Measurements from ENCODE around the gene KANK2.

The KANK2 gene

GRCh38 chr19:11225815-11226214 lies 28.5 kb upstream of the KANK2 start:
- no peak for DNase-seq (ENCODE audit: low read depth)

DNA sequence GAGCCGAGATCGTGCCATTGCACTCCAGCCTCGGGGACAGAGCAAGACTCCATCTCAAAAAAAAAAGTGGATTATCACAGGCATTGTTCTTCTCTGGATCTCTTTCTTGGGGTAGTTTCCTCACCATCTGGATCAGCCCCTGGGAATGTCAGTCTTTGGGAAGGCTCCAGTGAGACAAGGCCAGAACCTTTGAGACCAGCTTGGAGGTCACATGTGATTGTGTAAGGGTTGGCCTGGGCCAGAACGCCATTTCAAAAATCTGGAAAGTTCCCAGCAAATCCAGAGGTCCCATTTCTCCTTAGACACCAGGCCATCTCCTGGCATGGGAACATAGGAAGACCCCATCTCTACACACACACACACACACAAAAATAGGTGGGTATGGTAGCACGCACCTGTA lies 27.8 kb upstream of the KANK2 start:
- no peak for DNase-seq (ENCODE audit: low read depth)

GRCh38 chr19:11224429-11224828 lies 27.1 kb upstream of the KANK2 start:
- no peak for DNase-seq (ENCODE audit: low read depth)

DNA sequence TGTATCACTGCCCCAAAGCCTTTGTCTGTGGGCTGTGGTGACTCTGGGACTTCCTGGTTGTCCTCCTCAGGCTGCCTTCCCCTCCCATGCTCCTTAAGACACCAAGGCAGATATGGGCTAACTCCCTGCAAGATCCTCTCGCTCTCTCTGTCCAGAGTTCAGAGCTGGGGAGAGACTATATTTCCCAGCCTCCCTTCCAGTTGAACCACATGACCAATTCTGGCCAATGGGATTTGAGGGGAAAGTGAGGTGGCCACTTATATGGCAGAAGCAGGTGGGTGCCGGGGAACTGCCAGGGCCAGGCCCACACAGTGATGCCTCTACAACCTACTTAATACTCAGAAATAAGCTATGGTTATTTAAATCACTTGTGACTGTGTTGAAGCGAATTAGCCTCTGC lies 25.9 kb upstream of the KANK2 start:
- no peak for DNase-seq (ENCODE audit: low read depth)

DNA sequence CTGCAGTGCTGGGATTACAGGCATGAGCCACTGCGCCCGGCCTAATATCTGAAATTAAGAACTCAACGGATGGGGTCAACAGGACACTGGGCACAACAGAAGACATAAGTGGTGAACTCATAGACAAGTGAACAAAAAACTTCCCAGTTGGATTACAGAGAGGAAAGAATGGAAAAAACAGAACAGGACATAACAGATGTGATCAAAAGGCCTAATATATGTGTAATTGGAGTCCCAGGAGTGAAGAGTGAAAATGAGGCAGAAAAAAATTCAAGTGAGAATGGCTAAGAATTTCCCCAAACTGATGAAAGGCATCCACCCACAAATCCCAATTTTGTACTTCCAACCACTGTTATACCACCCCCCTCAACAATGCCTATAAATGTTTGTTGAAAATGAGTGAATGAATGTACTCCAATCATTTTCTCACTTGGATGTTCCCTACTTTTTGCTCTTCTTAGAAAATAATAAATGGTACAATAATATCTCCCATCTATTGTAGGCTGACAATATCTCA lies 23.8 kb upstream of the KANK2 start:
- DNase-seq (ENCODE audit: low read depth), result no peak

DNA sequence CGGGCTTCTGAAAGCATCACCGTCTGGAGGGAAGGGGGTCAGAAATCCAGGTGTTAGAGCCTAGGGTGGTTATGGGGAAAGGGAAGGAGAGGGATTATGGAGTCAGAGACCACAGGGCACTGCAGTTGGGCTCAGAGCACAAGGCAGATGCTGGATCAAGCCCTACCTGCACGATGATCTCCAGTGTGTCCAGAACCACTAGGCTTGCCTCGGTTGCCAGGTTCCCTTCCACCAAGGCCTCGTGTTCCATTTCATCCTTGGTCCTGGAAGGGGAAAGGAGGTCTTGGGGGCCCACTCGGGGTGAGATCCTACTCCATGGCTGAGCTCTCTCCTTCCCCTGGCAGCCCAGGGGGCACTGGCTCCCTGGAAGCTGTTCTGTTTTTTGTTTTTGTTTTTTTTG lies 17.0 kb upstream of the KANK2 start:
- DNase-seq (ENCODE audit: low read depth), result no peak

DNA sequence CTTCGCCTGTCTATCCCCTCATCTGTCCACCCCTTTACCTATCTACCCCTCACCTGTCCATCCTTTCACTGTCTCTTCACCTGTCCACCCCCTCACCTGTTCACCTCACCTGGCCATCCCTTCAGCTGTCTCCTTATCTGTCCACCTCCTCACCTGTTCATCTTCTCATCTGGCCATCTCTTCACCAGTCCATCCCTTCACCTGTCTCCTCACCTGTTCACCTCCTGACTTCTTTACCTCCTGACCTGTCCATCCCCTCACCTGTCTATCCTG lies 13.2 kb upstream of the KANK2 start:
- no peak for DNase-seq (ENCODE audit: low read depth)

DNA sequence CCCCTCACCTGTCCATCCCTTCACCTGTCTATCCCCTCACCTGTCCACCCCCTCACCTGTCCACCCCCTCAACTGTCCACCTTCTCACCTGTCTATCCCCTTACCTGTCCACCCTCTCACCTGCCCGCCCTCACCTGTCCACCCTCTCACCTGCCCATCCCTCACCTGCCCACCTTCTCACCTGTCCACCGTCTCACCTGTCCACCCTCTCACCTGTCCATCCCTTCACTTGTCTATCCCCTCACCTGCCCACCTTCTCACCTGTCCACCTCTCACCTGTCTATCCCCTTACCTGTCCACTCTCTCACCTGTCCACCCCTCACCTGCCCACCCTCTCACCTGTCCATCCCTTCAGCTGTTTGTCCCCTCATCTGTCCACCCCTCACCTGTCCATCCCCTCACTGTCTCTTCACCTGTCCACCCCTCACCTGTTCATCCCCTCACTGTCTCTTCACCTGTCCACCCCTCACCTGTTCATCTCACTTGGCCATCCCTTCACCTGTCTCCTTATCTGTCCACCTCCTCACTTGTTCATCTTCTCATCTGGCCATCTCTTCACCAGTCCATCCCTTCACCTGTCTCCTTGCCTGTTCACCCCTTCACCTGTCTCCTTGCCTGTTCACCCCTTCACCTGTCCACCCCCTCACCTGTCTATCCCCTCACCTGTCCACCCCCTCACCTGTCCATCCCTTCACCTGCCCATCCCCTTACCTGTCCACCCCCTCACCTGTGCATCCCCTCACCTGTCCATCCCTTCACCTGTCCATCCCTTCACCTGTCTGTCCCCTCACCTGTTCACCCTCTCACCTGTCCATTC lies 12.7 kb upstream of the KANK2 start:
- no peak for DNase-seq (ENCODE audit: low read depth)

DNA sequence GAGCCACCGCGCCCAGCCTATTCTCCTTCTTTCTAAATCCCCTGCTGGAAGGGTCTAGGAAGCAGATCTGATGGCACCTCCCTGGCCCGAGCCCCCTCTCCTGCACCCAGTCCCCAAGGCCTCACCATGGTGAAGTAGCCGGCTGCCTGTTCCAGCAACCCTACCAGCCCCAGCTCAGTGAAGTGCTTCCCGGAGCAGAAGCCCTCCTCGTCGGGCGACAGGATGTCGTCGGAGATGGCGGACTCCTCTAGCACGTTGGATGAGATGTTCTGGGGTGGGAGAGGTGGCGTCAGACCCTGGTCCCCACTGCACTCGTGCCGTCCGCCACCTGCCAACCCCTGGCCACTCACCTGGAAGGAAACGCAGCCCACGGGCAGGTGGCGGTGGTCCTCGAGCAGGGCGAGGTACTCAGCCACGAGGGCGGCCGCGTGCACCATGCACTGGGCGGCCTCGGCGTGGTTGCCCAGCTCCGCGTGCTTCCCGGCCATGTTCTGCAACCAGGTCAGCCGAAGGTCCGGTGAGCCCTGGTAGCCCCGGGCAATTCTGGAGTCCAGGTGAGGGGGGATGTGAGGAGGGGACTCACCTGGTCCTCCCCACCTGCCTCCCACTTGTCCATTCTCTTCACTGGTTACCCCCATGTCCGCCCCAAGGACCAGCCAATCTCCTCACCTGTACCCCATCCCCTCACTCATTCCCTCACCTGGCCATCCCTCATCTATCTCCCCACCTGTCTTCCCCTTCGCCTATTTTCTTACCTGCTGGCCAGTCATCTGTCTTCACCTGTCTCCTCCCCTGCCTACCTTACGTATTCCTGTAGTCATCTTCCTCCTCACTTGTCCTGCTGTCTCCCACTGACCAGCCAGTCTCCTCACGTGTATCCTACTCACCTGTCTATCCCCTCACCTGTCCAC lies 11.5 kb upstream of the KANK2 start:
- DNase-seq (ENCODE audit: low read depth), result no peak

DNA sequence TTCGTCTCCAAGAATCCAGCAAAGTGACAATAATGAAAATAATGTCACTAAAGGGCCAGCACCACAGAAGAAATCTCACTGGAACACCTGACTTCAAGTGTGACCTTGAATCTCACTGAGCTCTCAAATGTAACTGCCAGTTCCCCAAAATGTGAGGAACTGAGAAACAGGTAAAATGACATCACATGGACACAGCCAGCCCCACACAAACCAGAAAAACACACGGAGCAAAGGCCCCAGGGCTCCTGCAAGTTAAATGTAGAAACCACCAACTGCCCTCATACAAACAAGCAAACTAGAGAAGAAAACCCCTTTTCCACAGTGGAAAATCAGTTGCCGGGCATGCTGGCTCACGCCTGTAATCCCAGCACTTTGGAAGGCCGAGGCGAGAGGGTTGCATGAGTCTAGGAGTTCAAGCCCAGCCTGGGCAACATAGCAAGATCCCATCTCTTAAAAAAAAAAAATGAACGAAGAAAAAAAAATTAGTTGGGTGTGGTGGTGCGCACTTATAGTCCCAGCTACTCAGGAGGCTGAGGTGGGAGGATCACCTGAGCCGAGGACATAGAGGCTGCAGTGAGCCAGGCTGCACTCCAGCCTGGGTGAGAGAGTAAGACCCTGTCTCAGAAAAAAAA lies 8.7 kb upstream of the KANK2 start:
- no peak for DNase-seq (ENCODE audit: low read depth)

- DNase-seq (ENCODE audit: low read depth), result no peak
These were observed 7.6 kb upstream of the KANK2 start for GRCh38 chr19:11204943-11205349.

DNA sequence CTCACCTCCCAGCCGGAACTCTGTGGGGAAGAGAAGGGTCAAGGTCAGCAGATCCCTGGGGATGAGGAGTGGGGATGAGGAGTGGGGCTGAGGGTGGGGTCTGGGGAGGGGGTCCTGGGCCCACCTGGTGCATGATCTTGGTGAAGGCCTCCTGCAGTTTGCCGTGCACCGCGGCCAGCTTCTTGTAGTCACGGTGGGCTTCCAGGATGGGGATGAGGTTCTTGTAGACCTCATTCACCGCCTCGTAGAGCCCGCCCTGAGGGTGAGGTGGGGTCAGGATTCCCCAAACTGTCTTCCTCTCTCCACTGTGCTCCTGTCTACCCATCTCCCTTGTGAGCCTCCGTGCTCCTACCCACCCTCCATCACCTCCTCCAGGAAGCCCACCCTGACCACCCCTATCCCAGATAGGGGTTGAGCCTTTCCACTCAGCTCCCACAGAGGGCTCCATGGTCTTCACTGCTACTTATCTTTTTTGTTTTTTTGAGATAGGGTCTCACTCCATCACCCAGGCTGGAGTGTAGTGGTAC lies 6.8 kb upstream of the KANK2 start:
- no peak for DNase-seq (ENCODE audit: low read depth)

GRCh38 chr19:11203194-11204075 lies 6.1 kb upstream of the KANK2 start:
- no peak for DNase-seq (ENCODE audit: low read depth)

DNA sequence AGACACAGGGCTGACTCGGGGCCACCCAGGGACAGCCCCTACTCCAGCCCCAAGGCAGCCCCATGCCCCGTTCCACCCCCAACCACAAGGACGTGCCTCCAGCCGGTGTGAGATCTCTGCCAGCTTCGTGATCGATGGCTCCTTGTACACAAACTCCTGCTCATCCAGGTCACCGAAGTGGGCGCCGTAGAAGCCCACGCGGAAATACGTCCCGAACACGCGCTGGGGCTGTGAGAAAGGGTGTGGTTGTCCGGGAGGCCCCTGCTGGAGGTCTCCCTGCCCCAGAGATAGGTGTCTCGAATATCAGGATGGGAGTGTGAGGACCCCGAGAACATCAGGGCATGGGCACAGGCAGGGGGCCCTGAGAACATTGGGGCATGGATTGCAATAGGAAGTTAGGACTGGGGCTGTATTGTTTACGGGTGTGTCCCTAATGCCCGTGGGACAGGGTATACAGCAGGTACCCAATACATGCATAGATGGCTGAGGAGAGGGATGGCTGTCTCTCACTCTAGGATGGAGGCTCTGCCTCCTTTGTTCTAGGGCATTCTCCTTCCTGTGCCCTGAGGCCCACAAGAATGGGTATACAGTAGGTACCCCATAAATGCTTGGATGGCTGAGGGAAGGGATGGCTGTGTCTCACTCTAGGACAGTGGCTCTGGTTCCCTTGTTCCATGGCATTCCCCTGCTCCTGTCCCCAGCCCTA lies 5.3 kb upstream of the KANK2 start:
- DNase-seq (ENCODE audit: low read depth), result no peak

- no peak for DNase-seq (ENCODE audit: low read depth)
These were observed 4.4 kb upstream of the KANK2 start for GRCh38 chr19:11201791-11202190.

- DNase-seq (ENCODE audit: low read depth), result no peak
These were observed 3.6 kb upstream of the KANK2 start for GRCh38 chr19:11200931-11201330.

DNA sequence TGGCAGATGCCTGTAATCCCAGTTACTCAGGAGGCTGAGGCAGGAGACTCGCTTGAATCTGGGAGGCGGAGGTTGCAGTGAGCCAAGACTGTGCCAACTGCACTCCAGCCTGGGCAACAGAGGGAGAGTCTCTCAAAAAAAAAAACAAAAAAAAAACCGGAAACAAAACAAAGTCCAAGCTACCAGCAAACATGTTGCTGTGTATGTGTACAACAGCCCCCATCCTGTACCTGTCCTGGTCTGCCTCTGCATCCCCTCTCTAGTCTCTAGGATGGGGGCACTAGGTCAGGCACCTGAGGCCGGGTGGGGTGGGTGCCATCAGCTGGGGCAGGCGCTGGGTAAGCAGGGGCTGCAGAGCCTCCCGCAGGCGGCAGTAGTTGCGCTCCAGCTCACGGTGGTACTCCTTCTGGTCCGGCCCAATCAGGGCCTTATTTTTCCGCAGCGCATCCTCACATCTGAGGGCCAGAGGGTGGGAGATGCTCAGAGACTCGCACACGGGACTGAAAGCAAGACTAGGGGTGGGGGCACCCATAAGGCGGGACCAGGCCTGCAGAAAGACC lies 2.8 kb upstream of the KANK2 start:
- no peak for DNase-seq (ENCODE audit: low read depth)

- DNase-seq (ENCODE audit: low read depth), result no peak
These were observed 2.2 kb upstream of the KANK2 start for GRCh38 chr19:11199517-11199916.

DNA sequence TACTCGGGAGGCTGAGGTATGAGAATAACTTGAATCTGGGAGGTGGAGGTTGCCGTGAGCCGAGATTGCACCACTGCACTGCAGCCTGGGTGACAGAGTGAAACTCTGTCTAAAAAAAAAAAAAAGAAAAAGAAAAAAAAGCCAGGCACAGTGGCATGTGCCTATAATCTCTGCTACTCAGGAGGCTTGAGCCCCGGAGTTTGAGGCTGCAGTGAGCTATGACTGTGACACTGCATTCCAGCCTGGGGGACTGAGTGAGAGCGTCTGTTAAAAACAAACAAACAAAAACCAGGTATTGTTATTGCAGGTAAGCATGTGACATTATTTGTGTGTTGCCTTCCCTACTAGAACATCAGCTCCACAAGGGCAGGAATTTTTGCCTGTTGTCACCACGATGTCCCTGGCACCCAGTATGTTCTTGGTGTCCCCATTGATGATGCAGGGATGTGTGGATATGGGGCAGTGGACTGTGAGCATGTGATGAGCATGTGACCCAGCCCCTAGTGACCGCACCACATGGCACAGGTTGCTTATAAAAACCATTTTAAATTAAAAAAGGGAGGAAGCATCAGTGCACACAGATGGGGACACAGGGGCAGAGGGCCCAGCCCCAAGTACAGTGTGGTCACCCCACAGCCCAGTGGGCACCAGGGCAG lies 1.6 kb upstream of the KANK2 start:
- no peak for DNase-seq (ENCODE audit: low read depth)

DNA sequence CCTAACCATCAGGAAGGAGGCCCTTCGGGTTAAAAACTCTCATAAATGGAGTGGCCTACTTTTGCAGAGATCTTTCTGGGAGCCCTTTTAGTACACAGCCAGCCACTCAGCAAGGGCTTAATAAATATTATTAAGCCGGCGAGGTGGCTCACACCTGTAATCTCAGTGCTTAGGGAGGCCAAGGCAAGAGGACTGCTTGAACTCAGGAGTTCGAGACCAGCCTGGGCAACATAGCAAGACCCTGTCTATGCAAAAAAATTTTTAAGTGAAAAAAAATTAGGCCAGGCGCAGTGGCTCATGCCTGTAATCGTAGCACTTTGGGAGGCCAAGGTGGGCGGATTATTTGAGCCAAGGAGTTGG lies 810 bp upstream of the KANK2 start:
- DNase-seq (ENCODE audit: low read depth), result no peak

Measured in stimulated activated CD8-positive, alpha-beta memory T cell treated with anti-CD3 and anti-CD28 coated beads, Interleukin-12 subunit alpha, Interleukin-12 subunit beta, amount 100 ng/mL, for 4 hours (primary cell).